AG08395 (cell line): ENCODE results near the gene CEP135.
"Not testable (repeated sequence)": the region's sequence is repeated elsewhere in the genome, so short reads cannot be mapped to it uniquely, and the experiment has no call there.

Source experiments
- DNase-seq: peaks from one replicate; pipeline ENCODE4 v3.0.0; 2012; ENCODE audit warnings: mixed read lengths, low spot score

CEP135 gene, protein sequence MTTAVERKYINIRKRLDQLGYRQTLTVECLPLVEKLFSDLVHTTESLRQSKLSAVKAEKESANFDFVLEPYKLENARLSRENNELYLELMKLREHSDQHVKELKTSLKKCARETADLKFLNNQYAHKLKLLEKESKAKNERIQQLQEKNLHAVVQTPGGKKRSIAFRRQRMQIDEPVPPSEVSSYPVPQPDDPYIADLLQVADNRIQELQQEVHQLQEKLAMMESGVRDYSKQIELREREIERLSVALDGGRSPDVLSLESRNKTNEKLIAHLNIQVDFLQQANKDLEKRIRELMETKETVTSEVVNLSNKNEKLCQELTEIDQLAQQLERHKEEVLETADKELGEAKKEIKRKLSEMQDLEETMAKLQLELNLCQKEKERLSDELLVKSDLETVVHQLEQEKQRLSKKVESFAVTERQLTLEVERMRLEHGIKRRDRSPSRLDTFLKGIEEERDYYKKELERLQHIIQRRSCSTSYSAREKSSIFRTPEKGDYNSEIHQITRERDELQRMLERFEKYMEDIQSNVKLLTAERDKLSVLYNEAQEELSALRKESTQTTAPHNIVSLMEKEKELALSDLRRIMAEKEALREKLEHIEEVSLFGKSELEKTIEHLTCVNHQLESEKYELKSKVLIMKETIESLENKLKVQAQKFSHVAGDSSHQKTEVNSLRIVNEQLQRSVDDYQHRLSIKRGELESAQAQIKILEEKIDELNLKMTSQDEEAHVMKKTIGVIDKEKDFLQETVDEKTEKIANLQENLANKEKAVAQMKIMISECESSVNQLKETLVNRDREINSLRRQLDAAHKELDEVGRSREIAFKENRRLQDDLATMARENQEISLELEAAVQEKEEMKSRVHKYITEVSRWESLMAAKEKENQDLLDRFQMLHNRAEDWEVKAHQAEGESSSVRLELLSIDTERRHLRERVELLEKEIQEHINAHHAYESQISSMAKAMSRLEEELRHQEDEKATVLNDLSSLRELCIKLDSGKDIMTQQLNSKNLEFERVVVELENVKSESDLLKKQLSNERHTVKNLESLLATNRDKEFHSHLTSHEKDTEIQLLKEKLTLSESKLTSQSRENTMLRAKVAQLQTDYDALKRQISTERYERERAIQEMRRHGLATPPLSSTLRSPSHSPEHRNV

DNA sequence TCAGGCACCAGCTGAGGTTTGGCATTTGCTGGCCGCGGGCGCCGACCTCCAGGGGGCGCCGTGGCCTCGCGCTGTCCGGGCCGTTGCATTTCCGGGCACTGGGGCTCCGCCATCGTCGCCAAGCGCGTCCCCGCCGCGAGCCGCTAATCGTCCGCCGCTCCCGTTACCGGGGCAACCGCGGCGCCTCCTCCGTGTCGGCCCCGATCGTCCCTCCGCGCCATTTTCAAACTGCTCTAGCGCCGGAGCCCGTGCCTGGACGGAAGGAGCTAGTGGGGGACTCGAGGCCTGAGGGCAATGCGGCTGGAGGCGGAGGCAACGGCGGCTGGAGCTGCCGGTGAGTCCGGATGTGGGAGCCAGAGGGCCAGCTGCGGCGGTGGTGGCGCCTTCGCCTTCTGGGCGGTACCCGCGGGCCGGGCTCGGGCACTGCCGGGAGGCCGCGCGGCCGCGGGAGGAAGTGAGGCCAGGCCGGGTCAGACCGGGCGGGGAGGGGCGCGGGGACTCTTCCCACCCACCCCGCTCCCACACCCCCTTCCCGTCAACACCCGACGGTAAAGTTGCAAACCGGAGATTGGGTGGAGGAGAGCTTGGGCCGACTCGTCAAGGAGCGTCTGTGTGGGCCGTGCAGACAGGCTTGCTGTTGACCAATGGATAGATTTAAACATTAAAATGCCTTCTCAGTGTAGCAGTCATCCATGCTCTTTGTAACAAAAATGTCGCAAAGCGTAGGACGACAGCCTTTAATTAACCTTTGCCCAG, at the start of gene CEP135:
CEP135 (plus strand) TSS at position 220 of the 756 bp plus-strand sequence. CDS start 3,186 bp downstream, outside the sequence.
- DNase-seq = peak; percentile 96

DNA sequence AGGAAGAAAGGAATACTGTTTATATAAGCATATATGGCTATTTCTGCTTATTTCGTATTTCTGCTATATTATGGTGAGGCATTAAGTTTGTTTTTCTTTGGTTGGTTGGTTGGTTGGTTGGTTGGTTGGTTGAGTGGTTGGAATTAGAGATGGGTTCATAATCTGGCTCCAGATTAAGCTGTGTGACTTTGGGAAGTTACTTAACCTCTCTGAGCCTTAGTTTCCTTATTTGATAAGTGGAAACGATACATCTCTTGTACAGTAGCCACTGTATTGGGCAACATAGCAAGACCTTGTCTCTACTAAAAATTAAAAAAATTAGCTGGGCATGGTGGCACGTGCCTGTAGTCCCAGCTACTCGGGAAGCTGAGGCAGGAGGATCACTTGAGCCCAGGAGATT, 46.1 kb upstream of the CEP135 start:
- no peak for DNase-seq

DNA sequence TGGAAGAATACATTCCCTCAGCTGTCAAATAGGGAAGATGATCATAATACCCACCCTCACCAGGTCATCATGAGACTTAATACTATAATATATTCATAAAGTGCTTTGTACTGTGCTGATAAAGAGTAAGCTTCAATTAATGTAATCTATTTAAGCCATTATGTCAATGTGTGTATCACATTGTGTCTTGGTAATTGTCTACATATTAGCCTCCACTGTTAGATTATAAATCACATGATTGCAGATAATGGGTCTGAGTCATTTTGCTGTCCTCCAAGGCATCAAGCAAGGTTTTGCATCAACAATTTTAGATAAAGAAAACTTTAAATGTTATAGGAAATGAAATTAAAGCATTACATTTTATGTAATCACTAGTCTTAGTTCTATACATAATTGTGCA, 45.2 kb upstream of the CEP135 start:
- no peak for DNase-seq

DNA sequence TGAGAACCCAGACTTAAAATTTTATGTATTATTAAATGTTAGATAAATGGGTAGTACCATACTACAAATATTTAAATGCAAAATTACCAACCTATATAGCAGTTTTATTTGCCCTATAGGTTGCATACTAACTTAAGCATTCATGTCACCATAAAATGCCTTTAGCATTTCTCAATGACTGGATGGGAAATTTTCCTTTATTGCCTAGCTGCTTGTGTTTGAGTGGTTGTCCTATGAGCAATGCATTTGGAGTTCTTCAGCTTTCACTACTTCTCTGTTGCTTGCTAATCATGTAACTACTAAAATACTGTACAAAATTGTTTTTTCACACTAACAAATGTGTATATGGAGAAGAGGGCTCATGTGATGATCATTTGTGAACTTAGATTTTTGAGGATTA, 44.2 kb upstream of the CEP135 start:
- DNase-seq = no peak

DNA sequence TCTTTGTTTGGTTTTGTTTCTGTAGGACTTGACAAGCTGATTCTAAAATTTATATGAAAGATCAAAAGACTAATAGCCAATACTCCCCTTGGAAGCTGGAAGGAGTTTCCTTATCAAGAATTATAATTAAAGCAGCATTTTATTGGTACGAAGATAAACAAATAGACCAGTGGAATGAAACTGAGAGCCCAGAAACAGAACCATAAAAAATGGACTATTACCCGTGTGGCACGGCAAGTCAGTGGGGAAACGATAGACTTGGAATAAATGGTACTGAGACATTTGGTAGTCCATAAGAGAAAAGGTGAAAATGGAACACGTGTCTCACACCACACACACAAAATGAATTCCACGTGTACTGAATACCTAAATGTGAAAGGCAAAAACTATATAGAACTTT, 42.4 kb upstream of the CEP135 start:
- DNase-seq = no peak

DNA sequence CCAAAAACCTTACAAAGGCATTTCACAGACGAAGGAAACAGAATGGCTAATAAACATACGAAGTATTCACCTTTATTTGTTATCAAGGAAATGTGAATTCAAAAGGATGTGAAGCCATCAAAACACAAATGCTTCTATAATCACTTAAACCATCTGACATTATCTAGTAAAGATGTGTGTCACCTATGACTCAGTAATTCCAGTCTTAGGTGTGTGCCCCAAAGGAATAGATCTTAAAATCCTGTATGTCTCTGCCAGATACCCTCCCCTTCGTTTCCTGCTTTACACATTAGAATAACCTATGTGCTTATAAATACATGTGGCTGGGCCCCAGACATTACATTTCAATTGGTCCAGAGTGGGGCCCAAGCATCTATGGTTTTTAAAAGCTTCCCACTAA, 41.8 kb upstream of the CEP135 start:
- no peak for DNase-seq

DNA sequence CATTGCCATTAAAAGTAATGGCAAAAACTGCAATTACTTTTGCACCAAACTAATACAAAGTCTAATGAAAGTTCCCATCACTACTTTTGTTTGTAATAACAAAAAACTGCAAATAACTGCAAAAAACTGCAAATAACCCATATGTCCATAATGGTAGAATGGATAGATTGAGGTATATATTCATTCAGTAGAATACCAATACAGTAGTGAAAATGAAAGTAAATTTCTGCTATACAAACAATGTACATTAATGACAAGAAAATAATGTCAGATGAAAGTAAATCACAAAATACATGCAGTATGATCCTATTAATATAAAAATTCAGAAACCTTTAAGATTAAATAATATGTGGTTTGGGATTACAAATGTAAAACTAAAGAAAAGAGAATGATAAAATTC, 41.3 kb upstream of the CEP135 start:
- no peak for DNase-seq

DNA sequence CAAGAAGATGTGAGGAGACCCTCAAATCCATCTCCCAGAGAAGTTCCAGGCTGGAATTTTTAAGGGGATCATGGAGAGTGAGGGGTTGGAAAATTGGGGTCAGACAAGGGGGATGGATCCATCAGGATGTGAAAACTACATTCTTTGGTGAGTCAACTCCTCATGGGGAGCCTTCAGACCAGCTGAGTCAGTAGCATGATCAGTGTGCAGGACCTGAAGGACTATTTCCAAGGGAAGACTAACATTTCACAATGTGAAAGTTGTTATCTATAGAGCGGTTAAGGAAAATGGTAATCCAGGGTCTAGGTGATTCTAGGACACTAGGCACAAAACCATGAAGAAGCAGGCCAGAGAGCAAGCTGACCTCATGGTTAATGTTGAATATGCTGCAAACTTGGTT, 38.6 kb upstream of the CEP135 start:
- peak; percentile 36 for DNase-seq

DNA sequence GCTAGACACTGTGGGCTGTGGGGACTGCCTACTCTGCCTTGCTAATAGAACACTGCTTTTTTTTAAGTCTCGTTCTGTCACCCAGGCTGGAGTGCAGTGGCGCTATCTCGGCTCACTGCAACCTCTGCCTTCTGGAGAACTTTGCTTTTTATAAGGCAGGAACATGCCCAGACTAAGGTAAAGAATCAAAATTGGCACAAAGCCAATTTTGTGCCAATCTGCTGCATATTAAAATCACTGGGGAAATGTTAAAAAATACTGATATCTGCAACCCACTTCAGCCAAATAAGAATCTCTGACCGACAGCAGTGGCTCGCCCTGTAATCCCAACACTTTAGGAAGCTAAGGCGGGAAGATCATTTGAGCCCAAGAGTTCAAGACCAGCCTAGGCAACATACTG, 36.5 kb upstream of the CEP135 start:
- no peak for DNase-seq

DNA sequence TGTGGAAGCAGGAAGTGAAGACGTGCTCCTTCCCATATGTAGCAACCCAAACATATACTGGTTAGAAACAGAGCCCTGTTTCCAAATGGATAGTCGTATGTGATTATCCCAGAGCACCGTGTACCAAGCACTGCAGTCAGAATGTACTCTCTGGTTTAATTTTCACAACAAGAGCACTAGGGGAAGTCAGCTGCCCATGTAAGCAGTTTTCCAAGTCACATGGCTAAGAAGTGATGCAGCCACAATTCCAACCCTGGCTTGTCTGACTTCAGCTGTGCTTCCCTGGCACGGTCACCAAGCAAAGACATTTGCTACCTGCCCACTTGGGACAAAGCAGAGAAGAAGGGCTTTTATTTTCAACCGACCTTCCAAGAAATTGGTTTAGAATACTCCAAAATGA, 28.2 kb upstream of the CEP135 start:
- DNase-seq = peak; percentile 22

DNA sequence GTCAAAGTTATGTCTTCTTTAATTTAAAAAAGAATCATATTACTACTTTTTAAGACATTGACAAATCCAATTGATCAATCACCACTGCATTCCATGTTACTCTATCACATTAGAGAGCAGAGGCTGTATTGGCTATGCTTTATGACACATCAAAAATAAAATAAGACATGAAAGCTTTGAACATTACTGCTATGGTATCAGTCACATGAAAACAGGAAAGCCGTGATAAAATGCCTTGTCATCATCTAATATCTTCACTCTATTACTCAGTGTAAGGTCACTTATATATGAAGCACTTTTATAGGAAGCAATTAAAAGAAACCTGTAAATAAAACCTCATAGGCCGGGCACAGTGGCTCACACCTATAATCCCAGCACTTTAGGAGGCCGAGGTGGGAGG, 27.7 kb upstream of the CEP135 start:
- DNase-seq = no peak

DNA sequence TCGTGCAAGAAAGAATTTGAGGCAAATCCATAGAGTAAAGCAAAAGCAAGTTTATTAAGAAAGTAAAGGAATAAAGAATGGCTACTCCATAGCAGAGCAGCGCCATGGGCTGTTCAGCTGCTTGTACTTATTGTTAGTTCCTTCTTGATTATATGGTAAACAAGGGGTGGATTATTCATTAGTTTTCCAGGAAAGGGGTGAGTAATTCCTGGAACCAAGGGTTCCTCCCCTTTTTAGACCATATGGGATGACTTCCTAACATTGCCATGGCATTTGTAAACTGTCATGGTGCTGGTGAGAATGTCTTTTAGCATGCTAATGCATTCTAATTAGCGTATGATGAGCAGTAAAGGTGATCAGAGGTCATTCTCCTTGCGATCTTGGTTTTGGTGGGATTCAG, 23.5 kb upstream of the CEP135 start:
- no peak for DNase-seq

DNA sequence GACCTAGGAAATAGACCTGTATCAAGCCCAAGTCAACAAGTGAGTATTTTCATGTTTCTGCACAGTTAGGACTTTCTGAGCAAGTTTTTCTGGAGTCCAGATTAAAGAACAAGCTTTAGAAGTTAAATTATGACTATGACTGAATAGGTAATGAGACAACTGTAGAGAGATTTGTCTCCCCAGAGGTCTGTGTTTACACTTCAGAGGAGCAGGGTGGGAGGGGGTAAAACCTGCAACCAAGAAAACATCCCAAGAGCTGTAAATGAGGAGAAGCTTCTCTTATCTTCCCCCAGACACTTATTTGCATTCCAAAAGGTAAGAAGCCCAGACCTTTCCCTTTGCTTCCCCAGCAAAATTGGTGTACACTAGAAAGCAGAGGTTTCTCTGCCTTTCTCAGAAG, 22.1 kb upstream of the CEP135 start:
- DNase-seq = no peak

DNA sequence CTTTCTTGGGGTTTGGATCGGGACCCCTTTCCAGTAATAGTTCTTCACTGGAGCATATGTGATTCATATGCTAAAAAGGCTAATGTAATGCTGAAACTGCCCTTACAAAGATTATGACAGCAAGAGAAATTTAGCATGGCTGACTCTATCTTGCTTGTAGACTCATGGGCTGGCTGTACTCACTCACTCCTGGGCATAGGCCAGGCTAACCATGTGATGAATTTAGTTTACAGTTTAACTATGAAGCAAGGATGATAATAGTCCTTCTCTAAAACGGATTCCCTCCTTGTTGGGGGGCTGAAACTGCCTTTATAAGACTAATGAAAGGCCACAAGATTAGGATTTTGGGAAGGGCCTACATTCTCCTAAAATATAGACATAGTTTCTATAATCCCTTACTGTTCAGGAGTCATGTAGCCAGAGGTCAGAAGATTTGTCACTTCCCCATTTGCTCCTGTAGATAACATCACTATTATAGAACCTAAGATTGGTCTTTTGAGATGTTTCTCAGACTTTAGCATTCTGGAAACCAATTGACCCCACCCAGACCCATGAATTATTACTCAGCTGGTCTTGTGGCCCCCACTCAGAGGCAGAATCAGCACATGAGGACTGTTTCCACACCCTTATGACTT, 20.8 kb upstream of the CEP135 start:
- DNase-seq = no peak

DNA sequence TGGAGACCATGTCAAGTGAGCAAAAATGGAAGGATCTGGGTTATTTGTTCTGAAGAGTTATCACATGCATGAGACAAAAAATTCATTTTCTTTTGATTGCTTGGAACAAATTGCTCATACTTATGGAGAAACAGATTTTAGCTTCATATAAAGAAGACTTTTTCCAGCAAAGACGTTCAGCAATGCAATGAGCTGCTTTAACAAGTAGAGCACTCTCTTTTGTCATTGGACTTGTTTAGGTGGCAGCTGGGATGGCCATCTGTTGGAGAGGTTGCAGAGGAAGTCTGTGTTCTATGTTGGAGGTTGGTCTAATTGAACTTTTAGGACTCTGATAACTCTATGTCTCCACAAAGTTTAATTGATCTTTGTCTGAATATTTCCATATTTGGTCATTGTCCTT, 19.9 kb upstream of the CEP135 start:
- no peak for DNase-seq

DNA sequence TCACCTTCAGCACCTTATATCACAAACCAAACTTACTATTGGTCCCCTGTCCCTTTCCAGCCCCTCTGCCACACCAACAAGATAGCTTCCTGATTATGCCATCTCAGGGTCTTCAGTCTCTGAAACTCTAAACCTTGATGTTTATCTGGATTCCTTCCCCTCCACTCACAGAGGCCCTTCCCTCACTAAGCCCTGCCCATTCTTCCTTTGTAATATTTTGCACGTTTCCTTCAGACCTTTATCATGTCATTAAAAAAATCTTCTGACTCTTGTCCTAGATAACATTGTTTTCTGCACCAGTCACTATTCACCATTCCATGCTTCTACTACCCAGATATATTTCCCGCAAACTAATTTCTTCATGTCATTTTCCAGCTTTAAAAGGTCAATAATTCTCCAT, 17.7 kb upstream of the CEP135 start:
- no peak for DNase-seq

DNA sequence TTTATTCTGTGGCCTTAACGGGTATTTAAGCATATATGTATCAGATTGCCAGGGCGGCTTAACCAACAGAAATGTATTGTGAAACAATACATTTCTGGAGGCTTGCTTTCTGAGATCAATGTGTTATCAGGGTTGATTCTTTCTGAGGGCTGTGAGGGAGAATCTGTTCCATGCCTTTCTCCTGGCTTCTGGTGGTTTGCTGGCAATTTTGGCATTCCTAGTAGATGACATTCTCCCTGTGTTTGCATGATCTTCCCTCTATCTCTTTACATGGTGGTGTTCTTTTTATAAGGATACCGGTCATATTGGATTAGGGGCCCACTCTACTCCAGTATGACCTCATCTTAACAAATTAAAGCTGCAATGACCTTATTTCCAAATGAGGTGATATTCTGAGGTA, 16.9 kb upstream of the CEP135 start:
- DNase-seq = peak; percentile 45

DNA sequence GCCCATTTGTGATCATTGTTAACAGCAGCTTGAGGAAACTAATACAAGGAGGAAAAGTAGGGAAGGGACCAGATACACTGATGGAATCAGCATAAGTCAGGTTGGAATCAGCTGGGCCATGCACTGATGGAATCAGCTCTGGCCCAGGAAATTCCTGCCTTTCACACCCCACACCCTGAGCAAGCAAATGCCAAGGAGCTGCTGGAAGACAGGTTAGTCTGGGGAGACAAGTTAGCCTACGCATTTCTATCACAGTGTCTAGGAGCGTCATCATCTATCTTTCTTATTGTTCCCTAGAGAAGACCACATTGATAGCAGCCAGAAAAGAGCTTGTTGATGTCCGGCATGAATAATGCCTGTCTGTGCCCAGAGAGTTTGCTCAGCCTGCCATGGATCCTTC, 16.2 kb upstream of the CEP135 start:
- no peak for DNase-seq

DNA sequence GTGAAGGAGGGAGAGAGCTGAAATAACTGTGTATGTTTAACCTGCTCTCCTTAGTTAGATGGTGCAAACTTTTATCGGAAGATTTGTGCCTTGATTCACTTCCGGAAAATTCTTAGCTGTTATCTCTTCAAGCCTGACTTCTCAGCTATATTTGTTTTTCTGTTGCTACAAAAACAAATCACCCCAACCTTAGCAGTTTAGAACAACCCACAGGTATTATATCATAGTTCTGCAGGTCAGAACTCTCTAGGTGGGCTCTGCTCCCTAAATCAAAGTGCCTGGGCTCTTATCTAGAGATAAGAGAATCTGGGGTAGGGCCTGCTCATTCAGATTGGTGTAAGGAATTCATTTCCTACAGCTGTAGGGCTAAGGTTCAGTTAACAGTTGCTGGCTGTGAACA, 15.1 kb upstream of the CEP135 start:
- no peak for DNase-seq

DNA sequence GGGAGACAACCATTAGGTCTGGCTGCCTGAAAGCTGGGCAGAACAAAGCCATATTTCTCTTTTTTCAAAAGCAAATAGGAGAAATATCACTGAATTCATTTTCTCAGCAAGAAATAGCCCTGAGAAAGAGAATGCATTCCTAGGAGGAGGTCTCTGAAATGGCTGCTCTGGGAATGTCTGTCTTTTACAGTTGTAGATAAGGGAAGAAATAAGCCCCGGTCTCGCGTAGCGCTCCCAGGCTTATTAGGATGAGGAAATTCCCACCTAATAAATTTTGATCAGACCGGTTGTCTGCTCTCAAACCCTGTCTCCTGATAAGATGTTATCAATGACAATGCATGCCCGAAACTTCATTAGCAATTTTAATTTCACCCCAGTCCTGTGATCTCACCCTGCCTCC, 12.8 kb upstream of the CEP135 start:
- DNase-seq = not testable (repeated sequence)

DNA sequence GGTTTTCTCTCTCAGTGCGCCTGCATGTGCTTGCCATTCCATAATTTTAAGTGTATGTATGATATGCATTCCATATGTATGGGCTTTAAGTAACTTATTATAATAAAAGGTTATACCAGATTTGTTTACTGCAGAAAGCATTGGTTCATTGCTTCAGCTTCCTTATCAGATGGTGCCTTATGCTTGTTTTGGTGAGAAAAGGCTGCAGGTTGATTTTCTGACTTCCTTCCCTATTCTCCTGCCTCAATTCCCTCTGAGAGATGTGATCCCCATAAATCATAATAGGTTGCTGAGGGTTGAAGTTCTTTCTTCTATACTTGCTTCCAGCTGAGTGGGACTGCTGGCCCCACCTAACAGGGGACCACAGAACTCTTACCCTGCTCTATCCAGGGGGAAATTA, 10.3 kb upstream of the CEP135 start:
- DNase-seq = no peak

DNA sequence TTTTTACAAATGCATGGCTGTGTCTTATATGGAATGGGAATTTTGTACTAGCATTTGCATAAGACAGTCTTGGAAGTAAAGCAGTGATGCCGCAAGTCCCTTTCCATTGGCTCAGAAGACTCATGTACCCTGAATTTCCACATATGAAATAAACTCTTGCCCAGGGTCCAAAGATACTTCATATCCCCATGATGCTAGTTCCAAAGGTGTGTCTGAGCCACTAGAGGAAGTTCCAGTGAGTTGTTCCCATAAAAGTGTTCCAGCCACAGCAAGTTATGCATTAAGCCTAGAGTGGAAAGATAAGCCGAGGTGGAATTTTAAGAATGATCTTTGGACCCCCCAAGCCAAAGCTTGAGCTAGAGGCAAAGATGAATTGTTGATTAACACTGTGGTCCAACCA, 9.3 kb upstream of the CEP135 start:
- no peak for DNase-seq
